H1 (cell line): ENCODE measurements around the gene ARSA. TPM values are rescaled to one million over a fixed set of nuclear protein-coding genes. Genes with fewer than 3 reads are reported as not detected.

Source experiments
- CBX5 ChIP-seq: fragments of 300-800, 300-1000 bp; sonication (generic); IDR thresholded peaks from 2 replicates; pipeline ENCODE4 v1.7.1; 2016; ENCODE audit warnings: antibody characterized with exemption, low read length, low read depth
- CREB1 ChIP-seq: IDR thresholded peaks from 2 replicates; pipeline ENCODE4 v1.6.1; 2012; ENCODE audit warnings: inconsistent platforms
- CTBP2 ChIP-seq: IDR thresholded peaks from 2 replicates; pipeline ENCODE4 v1.7.0; 2011; ENCODE audit warnings: borderline replicate concordance, mild to moderate bottlenecking, moderate library complexity, mixed read lengths, low read length; ENCODE audit not compliant: insufficient read depth, insufficient read length
- EP300 ChIP-seq, 2 experiments: IDR thresholded peaks; 1 replicate in 1 of 2; 2 replicates in 1 of 2; pipeline ENCODE4 v1.6.1; 2011 to 2012; ENCODE audit warnings: low read depth in 2 of 2, low read length in 2 of 2, mild to moderate bottlenecking in 2 of 2, borderline replicate concordance in 1 of 2, inconsistent platforms in 1 of 2, moderate library complexity in 1 of 2
- EZH2 ChIP-seq: fragments of 200-600 bp; sonication (generic); IDR thresholded peaks from 2 replicates; pipeline ENCODE4 v1.7.1; 2012; ENCODE audit warnings: low read depth, mild to moderate bottlenecking, moderate library complexity, low read length, inconsistent platforms; ENCODE audit not compliant: severe bottlenecking
- GABPA ChIP-seq: IDR thresholded peaks from 2 replicates; pipeline ENCODE4 v1.6.1; 2011; ENCODE audit warnings: mild to moderate bottlenecking, low read length, moderate library complexity, borderline replicate concordance; ENCODE audit not compliant: insufficient read depth
- GTF2F1 ChIP-seq: IDR thresholded peaks from 2 replicates; pipeline ENCODE4 v1.6.1; 2012; ENCODE audit warnings: low read depth, low read length, improper control_type of control experiment, borderline replicate concordance
- HDAC6 ChIP-seq: IDR thresholded peaks from one replicate; pipeline ENCODE4 v1.7.1; 2012; ENCODE audit warnings: low read depth, mild to moderate bottlenecking, inconsistent platforms, low read length, moderate library complexity
- KDM5A ChIP-seq: fragments of 200-600 bp; IDR thresholded peaks from 2 replicates; pipeline ENCODE4 v1.7.1; 2012; ENCODE audit warnings: mild to moderate bottlenecking, low read length, inconsistent platforms, mixed read lengths
- MAX ChIP-seq: IDR thresholded peaks from 2 replicates; pipeline ENCODE4 v1.6.1; 2012; ENCODE audit warnings: inconsistent platforms
- NANOG ChIP-seq: IDR thresholded peaks from 2 replicates; pipeline ENCODE4 v1.6.1; 2011; ENCODE audit warnings: low read length, low read depth, mild to moderate bottlenecking, inconsistent platforms; ENCODE audit not compliant: insufficient read depth, poor library complexity, severe bottlenecking
- PHF8 ChIP-seq: fragments of 200-600 bp; sonication (generic); conservative IDR thresholded peaks from 2 replicates; pipeline ENCODE4 v1.7.1; 2012; ENCODE audit warnings: low read depth, mild to moderate bottlenecking, inconsistent platforms, low read length, moderate library complexity
- POLR2AphosphoS5 ChIP-seq: IDR thresholded peaks from 2 replicates; pipeline ENCODE4 v1.6.1; 2011; ENCODE audit warnings: low read depth, low read length
- POU5F1 ChIP-seq: IDR thresholded peaks from 2 replicates; pipeline ENCODE4 v1.6.1; 2011; ENCODE audit warnings: low read depth, mild to moderate bottlenecking, low read length, moderate library complexity
- RAD21 ChIP-seq, 2 experiments: IDR thresholded peaks in 1 of 2; conservative IDR thresholded peaks in 1 of 2; 2 replicates each; pipeline ENCODE4 v1.6.1; 2011; ENCODE audit warnings: low read depth in 2 of 2, low read length in 2 of 2, improper control_type of control experiment in 1 of 2, inconsistent platforms in 1 of 2, mild to moderate bottlenecking in 1 of 2, moderate library complexity in 1 of 2
- RXRA ChIP-seq: IDR thresholded peaks from 2 replicates; pipeline ENCODE4 v1.6.1; 2011; ENCODE audit warnings: low read depth, mild to moderate bottlenecking, low read length, moderate library complexity; ENCODE audit not compliant: insufficient read depth
- SAP30 ChIP-seq: fragments of 300-600 bp; sonication (generic); IDR thresholded peaks from 2 replicates; pipeline ENCODE4 v1.7.1; 2012; ENCODE audit warnings: low read length, moderate library complexity, mild to moderate bottlenecking, inconsistent platforms; ENCODE audit not compliant: insufficient read depth, insufficient replicate concordance
- SIRT6 ChIP-seq: IDR thresholded peaks from one replicate; pipeline ENCODE4 v1.7.1; 2012; ENCODE audit warnings: low read length, inconsistent platforms
- SIX5 ChIP-seq: IDR thresholded peaks from 2 replicates; pipeline ENCODE4 v1.6.1; 2011; ENCODE audit warnings: mild to moderate bottlenecking, low read depth, low read length
- SP4 ChIP-seq: IDR thresholded peaks from 2 replicates; pipeline ENCODE4 v1.6.1; 2012; ENCODE audit warnings: low read length, inconsistent platforms
- TAF7 ChIP-seq: optimal IDR thresholded peaks from 2 replicates; pipeline ENCODE3; 2011; ENCODE audit warnings: low read depth, mild to moderate bottlenecking, inconsistent platforms, low read length, moderate library complexity, borderline replicate concordance
- TEAD4 ChIP-seq: IDR thresholded peaks from 2 replicates; pipeline ENCODE4 v1.6.1; 2012; ENCODE audit warnings: low read depth, low read length, inconsistent platforms, mixed read lengths
- ZNF274 ChIP-seq: IDR thresholded peaks from 2 replicates; pipeline ENCODE4 v1.7.0; 2012; ENCODE audit warnings: low read length, borderline replicate concordance; ENCODE audit errors: extremely low read depth
- polyA plus RNA-seq, 7 experiments: library from polyadenylated mRNA; depleted of rRNA in 3 of 7; stranded (reverse) in 5 of 7; unstranded in 2 of 7; fragments of >200 nt in 5 of 7; fragments of 200-250 nt in 2 of 7; gene quantifications; 1 replicate in 5 of 7; 2 replicates in 1 of 7; 4 replicates in 1 of 7; pipeline versions ENCODE4 v1.2.1 to v1.2.3, GENCODE V29; 2011 to 2013; ENCODE audit warnings: missing spikeins in 2 of 7, mixed read lengths in 2 of 7
- total RNA-seq: library from RNA; stranded (reverse); fragmentation: NEBNext Ultra II Directional; extraction: Animal tissue kit (Norgen Biotek cat#: 25700); gene quantifications from 2 replicates; pipeline ENCODE4 v1.2.1, GENCODE V29; 2021

The ARSA gene
- total and polyA plus RNA-seq, 2 of the 8 experiments (the other 6 are each of a cell fraction or from before 2014, with no cell fraction given): 9.8 to 10.1 TPM

DNA sequence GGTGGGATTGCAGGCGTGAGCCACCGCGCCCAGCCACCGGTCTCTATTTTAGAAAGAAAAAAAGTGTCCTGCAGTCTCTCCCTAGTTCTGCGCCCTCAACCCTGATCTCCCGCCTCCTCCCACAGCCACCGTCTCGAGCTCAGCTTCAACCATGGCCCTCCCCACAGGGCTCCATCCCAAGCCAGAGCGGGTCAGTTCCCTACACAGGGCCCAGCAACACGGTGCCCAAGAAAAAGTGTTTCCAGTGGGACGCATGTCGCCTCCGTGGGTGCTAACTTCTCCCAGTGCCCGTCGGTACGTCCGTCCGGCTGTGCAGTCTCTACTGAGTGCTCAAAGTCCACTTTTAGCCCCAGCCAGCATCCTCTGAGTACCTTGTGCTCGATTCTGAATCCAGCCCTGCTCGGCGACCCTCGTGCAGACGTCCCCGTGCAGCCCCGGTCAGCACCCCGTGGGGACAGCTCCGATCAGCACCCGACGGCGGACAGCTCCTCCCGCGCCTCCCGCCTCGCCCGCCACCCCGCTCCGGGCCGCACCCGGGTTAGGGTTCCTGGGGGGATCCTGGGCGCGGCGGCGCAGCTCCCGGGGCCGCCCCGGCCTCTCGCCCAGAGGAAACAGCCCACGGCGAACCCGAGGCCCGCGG, 28.0 kb downstream of the ARSA start (continued):
- TF ChIP-seq ZNF274 (no peak), SIX5 (no peak), MAX (peak; percentile 90), SIRT6 (no peak), SP4 (no peak), GTF2F1 (no peak), CREB1 (0 out of 2 replicates have a peak, but pooled peaks have one; percentile 38), TEAD4 (0 out of 2 replicates have a peak, but pooled peaks have one; percentile 19), EP300 (IDR thresholded peaks at IDR 0.05; ENCODE audit: borderline replicate concordance in 1 of 2, low read depth in 2 of 2, low read length in 2 of 2) (no peak), NANOG (peak; percentile 19), POU5F1 (no peak), KDM5A (no peak), CTBP2 (no peak), EZH2 (no peak), RAD21 (IDR thresholded peaks at IDR 0.05 in 1 of 2, conservative IDR thresholded peaks at IDR 0.05 in 1 of 2; ENCODE audit: low read depth in 2 of 2, low read length in 2 of 2) (0 out of 4 replicates have a peak, but pooled peaks of 1 of the 2 experiments have one; percentile 1), CBX5 (no peak), HDAC6 (no peak), TAF7 (peak; percentile 91), POLR2AphosphoS5 (no peak), GABPA (peak; percentile 75; the same call in 1 of the 2 replicates), SAP30 (peak; percentile 82), PHF8 (no peak), RXRA (no peak)
